ENCODE results near the gene TATDN3.

GRCh38 chr1:212771341-212771740 lies 20.4 kb upstream of the TATDN3 start:
- TF ChIP-seq, protein P1, sequence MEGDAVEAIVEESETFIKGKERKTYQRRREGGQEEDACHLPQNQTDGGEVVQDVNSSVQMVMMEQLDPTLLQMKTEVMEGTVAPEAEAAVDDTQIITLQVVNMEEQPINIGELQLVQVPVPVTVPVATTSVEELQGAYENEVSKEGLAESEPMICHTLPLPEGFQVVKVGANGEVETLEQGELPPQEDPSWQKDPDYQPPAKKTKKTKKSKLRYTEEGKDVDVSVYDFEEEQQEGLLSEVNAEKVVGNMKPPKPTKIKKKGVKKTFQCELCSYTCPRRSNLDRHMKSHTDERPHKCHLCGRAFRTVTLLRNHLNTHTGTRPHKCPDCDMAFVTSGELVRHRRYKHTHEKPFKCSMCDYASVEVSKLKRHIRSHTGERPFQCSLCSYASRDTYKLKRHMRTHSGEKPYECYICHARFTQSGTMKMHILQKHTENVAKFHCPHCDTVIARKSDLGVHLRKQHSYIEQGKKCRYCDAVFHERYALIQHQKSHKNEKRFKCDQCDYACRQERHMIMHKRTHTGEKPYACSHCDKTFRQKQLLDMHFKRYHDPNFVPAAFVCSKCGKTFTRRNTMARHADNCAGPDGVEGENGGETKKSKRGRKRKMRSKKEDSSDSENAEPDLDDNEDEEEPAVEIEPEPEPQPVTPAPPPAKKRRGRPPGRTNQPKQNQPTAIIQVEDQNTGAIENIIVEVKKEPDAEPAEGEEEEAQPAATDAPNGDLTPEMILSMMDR (IDR thresholded peaks at IDR 0.05; ENCODE audit: low read depth, low read length): no peak
- no peak for TF ChIP-seq EZH2phosphoT487 (IDR thresholded peaks at IDR 0.05; ENCODE audit: low read depth)
